WERI-Rb-1 (cell line): ENCODE results near the gene SMIM43.
A peak's percentile ranks its signal among the peaks of the same experiment; 100 is the strongest.

Source experiments
- DNase-seq: peaks from one replicate; pipeline ENCODE4 v3.0.0-alpha.2; 2020
- H3K27ac ChIP-seq: fragments of 250-450 bp; sonication (Bioruptor Pico); 2 replicates; pipeline ENCODE4 v1.5.1; 2020; ENCODE audit warnings: mild to moderate bottlenecking, moderate library complexity
- H3K27me3 ChIP-seq: fragments of 250-450 bp; sonication (Bioruptor Pico); 2 replicates; pipeline ENCODE4 v1.5.1; 2021; ENCODE audit warnings: mild to moderate bottlenecking, low read depth, moderate library complexity; ENCODE audit not compliant: insufficient read depth, severe bottlenecking
- H3K36me3 ChIP-seq: fragments of 250-450 bp; sonication (Bioruptor Pico); 2 replicates; pipeline ENCODE4 v1.5.1; 2020; ENCODE audit warnings: mild to moderate bottlenecking, moderate library complexity
- H3K4me3 ChIP-seq: 2 replicates; pipeline ENCODE4 v1.5.1; 2011; ENCODE audit warnings: low read depth, mild to moderate bottlenecking, control low read depth, low read length
- H3K9me3 ChIP-seq: fragments of 250-450 bp; sonication (Bioruptor Pico); 2 replicates; pipeline ENCODE4 v1.5.1; 2021; ENCODE audit warnings: mild to moderate bottlenecking, moderate library complexity; ENCODE audit not compliant: severe bottlenecking
- TF ChIP-seq, protein P1 (sequence below): IDR thresholded peaks from 2 replicates; pipeline ENCODE4 v1.5.1; 2011; ENCODE audit warnings: low read depth, mild to moderate bottlenecking, control low read depth, inconsistent platforms, low read length

The SMIM43 gene

DNA sequence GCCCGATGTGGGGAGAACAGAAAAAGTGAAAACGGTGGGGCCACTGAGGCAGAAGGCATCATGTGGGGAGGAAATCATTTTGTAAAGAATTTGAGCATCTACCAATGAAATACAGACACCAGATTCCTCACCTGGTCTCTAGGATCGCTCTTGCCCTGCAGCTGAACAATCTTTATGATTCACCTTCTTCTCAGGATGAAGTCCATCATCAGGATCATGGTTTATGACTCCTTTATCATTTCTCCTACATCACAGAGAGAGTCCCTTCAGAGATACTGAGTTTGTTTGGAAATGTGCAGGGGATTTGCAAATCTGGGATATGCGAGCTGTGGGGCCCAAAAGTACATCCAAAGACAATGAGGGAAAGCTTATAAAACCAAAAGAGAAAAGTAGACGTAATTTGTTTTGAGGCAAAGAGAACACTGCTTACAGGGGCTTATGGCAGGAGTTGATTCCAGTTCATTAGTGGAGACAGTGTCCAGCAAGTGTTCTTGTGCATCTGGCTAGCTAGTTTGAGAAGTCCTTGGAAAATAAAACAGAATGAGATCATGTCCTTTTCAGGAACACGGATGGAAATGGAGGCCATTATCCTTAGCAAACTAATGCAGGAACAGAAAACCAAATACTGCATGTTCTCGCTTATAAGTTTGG is 52.8 kb downstream of the SMIM43 start:
- no peak for DNase-seq
- peak overlapping the region; percentile 37 for H3K4me3 ChIP-seq
- no peaks in the 10 kb centered on the region for H3K27me3 ChIP-seq
- no peaks in the 10 kb centered on the region for H3K9me3 ChIP-seq
- no peak overlapping the region for H3K27ac ChIP-seq
- no peaks in the 10 kb centered on the region for H3K36me3 ChIP-seq
- TF ChIP-seq, protein P1, sequence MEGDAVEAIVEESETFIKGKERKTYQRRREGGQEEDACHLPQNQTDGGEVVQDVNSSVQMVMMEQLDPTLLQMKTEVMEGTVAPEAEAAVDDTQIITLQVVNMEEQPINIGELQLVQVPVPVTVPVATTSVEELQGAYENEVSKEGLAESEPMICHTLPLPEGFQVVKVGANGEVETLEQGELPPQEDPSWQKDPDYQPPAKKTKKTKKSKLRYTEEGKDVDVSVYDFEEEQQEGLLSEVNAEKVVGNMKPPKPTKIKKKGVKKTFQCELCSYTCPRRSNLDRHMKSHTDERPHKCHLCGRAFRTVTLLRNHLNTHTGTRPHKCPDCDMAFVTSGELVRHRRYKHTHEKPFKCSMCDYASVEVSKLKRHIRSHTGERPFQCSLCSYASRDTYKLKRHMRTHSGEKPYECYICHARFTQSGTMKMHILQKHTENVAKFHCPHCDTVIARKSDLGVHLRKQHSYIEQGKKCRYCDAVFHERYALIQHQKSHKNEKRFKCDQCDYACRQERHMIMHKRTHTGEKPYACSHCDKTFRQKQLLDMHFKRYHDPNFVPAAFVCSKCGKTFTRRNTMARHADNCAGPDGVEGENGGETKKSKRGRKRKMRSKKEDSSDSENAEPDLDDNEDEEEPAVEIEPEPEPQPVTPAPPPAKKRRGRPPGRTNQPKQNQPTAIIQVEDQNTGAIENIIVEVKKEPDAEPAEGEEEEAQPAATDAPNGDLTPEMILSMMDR: no peak

DNA sequence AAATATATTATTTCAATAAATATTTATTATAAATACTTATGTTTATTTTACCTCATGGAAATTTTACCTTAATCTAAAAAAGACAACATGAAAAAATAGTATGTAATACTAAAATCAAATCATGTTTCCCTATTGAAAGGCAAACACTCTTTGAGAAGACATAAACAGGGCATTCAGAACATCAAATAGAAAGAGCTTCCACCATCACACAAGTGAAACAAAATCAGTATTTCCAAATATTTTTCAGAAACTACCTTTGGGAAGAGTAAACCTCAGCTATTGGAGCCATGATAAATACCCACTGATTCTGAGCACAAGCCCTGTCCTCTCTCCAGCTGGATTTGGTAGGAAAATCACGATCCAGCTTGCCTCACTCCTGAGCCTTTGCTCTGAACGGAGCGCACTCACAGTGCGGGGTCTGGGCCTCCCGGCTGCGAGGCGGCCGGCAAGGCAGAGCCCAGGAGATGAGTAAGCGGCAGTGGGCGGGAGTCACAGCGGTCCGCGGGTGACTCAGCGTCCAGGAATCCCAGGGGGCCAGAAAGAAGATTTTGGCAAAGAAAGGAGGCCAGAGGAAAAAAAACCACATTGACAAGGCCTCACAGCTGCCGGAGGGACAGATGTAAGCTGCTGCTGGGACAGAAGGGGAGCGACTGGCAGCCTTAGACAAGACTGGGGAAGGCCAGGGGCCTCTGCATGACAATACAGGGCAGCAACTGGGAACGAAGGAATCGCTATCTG is 53.5 kb downstream of the SMIM43 start:
- TF ChIP-seq, protein P1: no peak
- H3K27me3 ChIP-seq: no peaks in the 10 kb centered on the region
- DNase-seq: peak; percentile 68
- no peaks in the 10 kb centered on the region for H3K36me3 ChIP-seq
- H3K4me3 ChIP-seq: peak overlapping the region; percentile 37
- no peak overlapping the region for H3K27ac ChIP-seq
- no peaks in the 10 kb centered on the region for H3K9me3 ChIP-seq

- no peaks in the 10 kb centered on the region for H3K27me3 ChIP-seq
- DNase-seq: no peak
- no peak overlapping the region for H3K4me3 ChIP-seq
- no peak overlapping the region for H3K27ac ChIP-seq
- H3K36me3 ChIP-seq: no peaks in the 10 kb centered on the region
- TF ChIP-seq, protein P1: no peak
- no peaks in the 10 kb centered on the region for H3K9me3 ChIP-seq
Observed at GRCh38 chr4:121709766-121710405, 55.1 kb downstream of the SMIM43 start.
